H1 (cell line): ENCODE measurements around the gene AP5Z1.

ENCODE experiments used
- CTCF ChIP-seq, 3 experiments: IDR thresholded peaks; 1 replicate in 2 of 3; 2 replicates in 1 of 3; pipeline versions ENCODE4 v1.5.1 to v1.6.1; 2011; ENCODE audit warnings: low read length in 3 of 3, mild to moderate bottlenecking in 3 of 3, inconsistent platforms in 2 of 3, low read depth in 1 of 3, moderate library complexity in 1 of 3; ENCODE audit not compliant: insufficient read depth in 1 of 3; ENCODE audit errors: control extremely low read depth in 1 of 3
- E2F6 ChIP-seq: IDR thresholded peaks from 2 replicates; pipeline ENCODE4 v1.6.1; 2012; ENCODE audit warnings: inconsistent platforms
- EP300 ChIP-seq, 2 experiments: IDR thresholded peaks; 1 replicate in 1 of 2; 2 replicates in 1 of 2; pipeline ENCODE4 v1.6.1; 2011 to 2012; ENCODE audit warnings: low read depth in 2 of 2, low read length in 2 of 2, mild to moderate bottlenecking in 2 of 2, borderline replicate concordance in 1 of 2, inconsistent platforms in 1 of 2, moderate library complexity in 1 of 2
- EZH2 ChIP-seq: fragments of 200-600 bp; sonication (generic); IDR thresholded peaks from 2 replicates; pipeline ENCODE4 v1.7.1; 2012; ENCODE audit warnings: low read depth, mild to moderate bottlenecking, moderate library complexity, low read length, inconsistent platforms; ENCODE audit not compliant: severe bottlenecking
- MAX ChIP-seq: IDR thresholded peaks from 2 replicates; pipeline ENCODE4 v1.6.1; 2012; ENCODE audit warnings: inconsistent platforms
- POLR2A ChIP-seq, 2 experiments: IDR thresholded peaks; 1 replicate in 1 of 2; 2 replicates in 1 of 2; pipeline ENCODE4 v1.6.1; 2011; ENCODE audit warnings: low read depth in 2 of 2, low read length in 2 of 2, mild to moderate bottlenecking in 2 of 2; ENCODE audit errors: control extremely low read depth in 1 of 2
- RAD21 ChIP-seq, 2 experiments: IDR thresholded peaks in 1 of 2; conservative IDR thresholded peaks in 1 of 2; 2 replicates each; pipeline ENCODE4 v1.6.1; 2011; ENCODE audit warnings: low read depth in 2 of 2, low read length in 2 of 2, improper control_type of control experiment in 1 of 2, inconsistent platforms in 1 of 2, mild to moderate bottlenecking in 1 of 2, moderate library complexity in 1 of 2
- RFX5 ChIP-seq: IDR thresholded peaks from 2 replicates; pipeline ENCODE4 v1.6.1; 2011; ENCODE audit warnings: low read depth, low read length, improper control_type of control experiment, borderline replicate concordance
- SIRT6 ChIP-seq: IDR thresholded peaks from one replicate; pipeline ENCODE4 v1.7.1; 2012; ENCODE audit warnings: low read length, inconsistent platforms
- TEAD4 ChIP-seq: IDR thresholded peaks from 2 replicates; pipeline ENCODE4 v1.6.1; 2012; ENCODE audit warnings: low read depth, low read length, inconsistent platforms, mixed read lengths
- ZNF274 ChIP-seq: IDR thresholded peaks from 2 replicates; pipeline ENCODE4 v1.7.0; 2012; ENCODE audit warnings: low read length, borderline replicate concordance; ENCODE audit errors: extremely low read depth

GRCh38 chr7:4837041-4837802, 61.8 kb downstream of the AP5Z1 start:
- TF ChIP-seq CTCF (IDR thresholded peaks at IDR 0.05; ENCODE audit: control extremely low read depth in 1 of 3, insufficient read depth in 1 of 3, low read depth in 1 of 3, low read length in 3 of 3) (no peak), MAX (no peak), ZNF274 (no peak), POLR2A (IDR thresholded peaks at IDR 0.05; ENCODE audit: control extremely low read depth in 1 of 2, low read depth in 2 of 2, low read length in 2 of 2) (no peak), EP300 (IDR thresholded peaks at IDR 0.05; ENCODE audit: borderline replicate concordance in 1 of 2, low read depth in 2 of 2, low read length in 2 of 2) (no peak), EZH2 (no peak), SIRT6 (no peak), TEAD4 (no peak), RAD21 (IDR thresholded peaks at IDR 0.05 in 1 of 2, conservative IDR thresholded peaks at IDR 0.05 in 1 of 2; ENCODE audit: low read depth in 2 of 2, low read length in 2 of 2) (no peak), E2F6 (no peak), RFX5 (no peak)
